Keratinocyte (primary cell): ENCODE data around the gene CDKAL1.

Experiments used
- CTCF ChIP-seq, 3 experiments: IDR thresholded peaks in 1 of 3; conservative IDR thresholded peaks in 1 of 3; optimal IDR thresholded peaks in 1 of 3; 2 replicates in 2 of 3; 3 replicates in 1 of 3; pipeline versions ENCODE3 to v1.5.1; 2011; ENCODE audit warnings: low read length in 3 of 3, mild to moderate bottlenecking in 3 of 3, moderate library complexity in 2 of 3, control low read depth in 1 of 3, inconsistent platforms in 1 of 3; ENCODE audit not compliant: insufficient read depth in 2 of 3; ENCODE audit errors: extremely low read depth in 1 of 3
- EZH2 ChIP-seq: IDR thresholded peaks from one replicate; pipeline ENCODE4 v1.6.1; 2012; ENCODE audit warnings: inconsistent platforms, mild to moderate bottlenecking, low read length, moderate library complexity

GRCh38 chr6:20688710-20689500, 154.6 kb downstream of the CDKAL1 start:
- TF ChIP-seq CTCF (optimal IDR thresholded peaks at IDR 0.05 in 1 of 3, IDR thresholded peaks at IDR 0.05 in 1 of 3, conservative IDR thresholded peaks at IDR 0.05 in 1 of 3; ENCODE audit: extremely low read depth in 1 of 3, insufficient read depth in 2 of 3, low read length in 3 of 3) = no peak
- no peak for TF ChIP-seq EZH2
